GM23248 (cell line): ENCODE data around the gene TBXAS1. TPM values are rescaled to one million over a fixed set of nuclear protein-coding genes. Genes with fewer than 3 reads are reported as not detected.

Experiments used
- DNase-seq: peaks from one replicate; pipeline ENCODE4 v3.0.0-alpha.2; 2015
- H2AFZ ChIP-seq: fragments of 200-600 bp; sonication (generic); 2 replicates; pipeline ENCODE4 v1.6.1; 2016; ENCODE audit warnings: antibody characterized with exemption
- H3F3A ChIP-seq: fragments of 200-600 bp; sonication (generic); 2 replicates; pipeline ENCODE4 v1.6.1; 2016; ENCODE audit warnings: mild to moderate bottlenecking, antibody characterized with exemption, mixed run types; ENCODE audit not compliant: insufficient read depth
- H3K27ac ChIP-seq: fragments of 200-600 bp; sonication (generic); 2 replicates; pipeline ENCODE4 v1.5.1; 2016; ENCODE audit warnings: mild to moderate bottlenecking
- H3K27me3 ChIP-seq: fragments of 200-600 bp; sonication (generic); replicated peaks from 2 replicates; pipeline ENCODE4 v1.6.1; 2016; ENCODE audit warnings: mild to moderate bottlenecking; ENCODE audit not compliant: insufficient read depth
- H3K36me3 ChIP-seq: fragments of 200-600 bp; sonication (generic); 2 replicates; pipeline ENCODE4 v1.6.1; 2016; ENCODE audit warnings: low read depth, mild to moderate bottlenecking
- H3K4me1 ChIP-seq: fragments of 200-600 bp; sonication (generic); 2 replicates; pipeline ENCODE4 v1.6.1; 2016; ENCODE audit warnings: mild to moderate bottlenecking; ENCODE audit not compliant: insufficient read depth
- H3K4me2 ChIP-seq: fragments of 200-600 bp; sonication (generic); one replicate; pipeline ENCODE4 v1.6.1; 2016; ENCODE audit warnings: mild to moderate bottlenecking; ENCODE audit not compliant: unreplicated experiment
- H3K4me3 ChIP-seq: fragments of 200-600 bp; sonication (generic); 2 replicates; pipeline ENCODE4 v1.5.1; 2016; ENCODE audit warnings: mild to moderate bottlenecking
- H3K79me2 ChIP-seq: fragments of 200-600 bp; sonication (generic); 2 replicates; pipeline ENCODE4 v1.6.1; 2016; ENCODE audit warnings: mild to moderate bottlenecking; ENCODE audit not compliant: insufficient read depth
- H3K9ac ChIP-seq: fragments of 200-600 bp; sonication (generic); 2 replicates; pipeline ENCODE4 v1.6.1; 2016; ENCODE audit warnings: mild to moderate bottlenecking
- H3K9me2 ChIP-seq: fragments of 200-600 bp; sonication (generic); 2 replicates; pipeline ENCODE4 v1.6.1; 2016; ENCODE audit warnings: mixed run types, mild to moderate bottlenecking, moderate library complexity; ENCODE audit not compliant: insufficient read depth
- H3K9me3 ChIP-seq: fragments of 200-600 bp; sonication (generic); one replicate; pipeline ENCODE4 v1.6.1; 2017; ENCODE audit warnings: low read depth
- H4K20me1 ChIP-seq: fragments of 200-600 bp; sonication (generic); 2 replicates; pipeline ENCODE4 v1.6.0; 2016; ENCODE audit not compliant: insufficient read depth
- EZH2 ChIP-seq: fragments of 200-600 bp; sonication (generic); IDR thresholded peaks from 2 replicates; pipeline ENCODE4 v1.6.1; 2018; ENCODE audit warnings: antibody characterized with exemption, mild to moderate bottlenecking; ENCODE audit not compliant: insufficient read depth, poor library complexity, severe bottlenecking
- EZH2phosphoT487 ChIP-seq: fragments of 200-600 bp; sonication (generic); IDR thresholded peaks from 2 replicates; pipeline ENCODE4 v1.6.1; 2018; ENCODE audit warnings: antibody characterized with exemption, moderate library complexity, mild to moderate bottlenecking, low read depth; ENCODE audit not compliant: insufficient read depth
- WGBS, 2 experiments: methylation state at CpG; one replicate each; pipeline ENCODE4 v1.1.6; 2015 to 2017; ENCODE audit warnings: low lambda C conversion rate in 2 of 2, low coverage in 1 of 2; ENCODE audit errors: missing lambda C conversion rate in 2 of 2; 5-methylcytosine and 5-hydroxymethylcytosine counted together
- in situ Hi-C: fragments of 300-500 bp; cut with MboI; formaldehyde crosslinking; loops from 2 replicates; pipeline ENCODE4 v1.15.0; 2020
- polyA plus RNA-seq: library from polyadenylated mRNA; unstranded; fragments of >200 nt; fragmentation: Nextera tagmentation; extraction: Ambion mirVana; gene quantifications from 2 replicates; pipeline ENCODE4 v1.2.1, GENCODE V29; 2016
- total RNA-seq: library from RNA; depleted of rRNA; stranded (reverse); fragments of >200 nt; shearing (Covaris generic); gene quantifications from 2 replicates; pipeline ENCODE4 v1.2.3, GENCODE V29; 2014

The TBXAS1 gene
- total and polyA plus RNA-seq, 2 experiments from 2014 or later, result 0.49 TPM; not detected in 1

DNA sequence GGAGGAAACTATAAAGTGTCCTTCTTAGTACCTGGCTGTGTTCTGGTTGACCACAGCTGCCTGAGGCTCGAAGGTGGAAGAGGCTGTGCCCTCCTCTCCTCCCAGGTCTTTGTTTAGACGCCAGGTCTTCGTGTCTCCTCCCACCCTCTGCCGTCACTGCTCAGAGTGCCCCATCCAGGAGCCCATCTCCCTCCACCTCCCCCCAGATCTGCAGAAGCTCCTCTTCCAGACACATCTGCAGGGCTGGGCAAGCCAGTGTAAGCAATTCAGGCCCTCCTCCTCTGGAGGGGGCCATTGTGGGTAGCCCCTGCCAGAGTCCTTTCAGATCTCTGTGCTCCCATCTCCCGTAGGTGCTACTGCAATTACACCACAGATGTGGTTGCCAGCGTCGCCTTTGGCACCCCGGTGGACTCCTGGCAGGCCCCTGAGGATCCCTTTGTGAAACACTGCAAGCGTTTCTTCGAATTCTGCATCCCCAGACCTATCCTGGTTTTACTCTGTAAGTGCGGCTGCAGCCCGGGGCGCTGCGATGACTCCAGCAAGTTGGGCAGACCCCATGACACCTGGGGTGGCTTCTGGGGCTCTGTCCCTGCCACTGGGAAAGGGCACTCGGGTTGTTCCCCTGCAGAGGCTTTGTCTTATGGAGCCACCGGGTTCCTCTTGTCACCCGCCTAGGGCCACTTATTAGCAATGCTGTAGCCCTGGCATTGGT, 126.2 kb downstream of the TBXAS1 start:
- H4K20me1 ChIP-seq, result no peaks in the 10 kb centered on the region
- no peak overlapping the region for H3K4me2 ChIP-seq
- H3K9me2 ChIP-seq, result no peaks in the 10 kb centered on the region
- no peaks in the 10 kb centered on the region for H3K79me2 ChIP-seq
- H3K9me3 ChIP-seq, result no peaks in the 10 kb centered on the region
- no peak overlapping the region for H2AFZ ChIP-seq
- peaks cover 12% of the 10 kb centered on the region; the same call in 1 of the 2 replicates for H3K27me3 ChIP-seq
- no peaks in the 10 kb centered on the region for H3K36me3 ChIP-seq
- TF ChIP-seq EZH2phosphoT487 (no peak), EZH2 (no peak)
- 67 to 69% methylated on average over 17 of the region's 17 CpGs for WGBS, 2 experiments
- no peak overlapping the region for H3K9ac ChIP-seq
- in situ Hi-C loops, result no loop called here
- H3K4me3 ChIP-seq, result no peak overlapping the region
- H3F3A ChIP-seq, result no peaks in the 10 kb centered on the region
- H3K4me1 ChIP-seq, result no peaks in the 10 kb centered on the region
- DNase-seq, result no peak
- H3K27ac ChIP-seq, result no peak overlapping the region

DNA sequence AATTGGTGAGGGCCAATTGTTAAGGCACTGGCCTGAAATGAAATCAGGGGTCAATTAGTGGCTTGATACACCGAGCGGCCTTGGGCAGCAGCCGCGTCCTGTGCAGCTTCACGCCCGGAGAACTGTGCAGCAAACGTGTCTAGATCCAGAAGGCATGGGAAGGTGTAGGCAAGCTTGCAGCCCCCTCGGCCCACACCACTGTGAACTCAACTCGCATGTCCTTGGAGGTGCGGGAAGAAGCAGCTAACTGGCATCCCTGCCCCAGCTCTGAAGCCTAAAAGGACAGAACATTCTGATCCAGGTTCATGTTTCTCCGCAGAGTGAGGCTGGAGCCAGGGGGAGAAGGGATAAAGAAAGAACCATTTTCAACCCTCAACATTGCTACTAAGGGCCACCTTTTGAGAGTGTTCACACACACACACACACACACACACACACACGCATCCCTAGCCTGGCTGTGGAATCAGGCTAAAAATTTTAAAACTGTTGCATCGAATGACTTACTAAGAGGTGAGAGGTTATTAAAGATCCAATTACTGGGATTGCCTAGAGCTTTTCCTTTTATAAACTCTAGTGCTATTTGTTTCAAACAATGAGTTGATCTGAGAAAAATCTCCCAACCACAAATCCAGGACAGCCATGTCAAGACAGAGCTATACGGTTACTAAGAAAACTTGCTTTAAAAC, 129.7 kb downstream of the TBXAS1 start:
- Histone ChIP-seq H3K36me3 (no peaks in the 10 kb centered on the region), H3F3A (no peaks in the 10 kb centered on the region), H3K4me1 (no peaks in the 10 kb centered on the region), H3K4me2 (no peak overlapping the region), H2AFZ (no peak overlapping the region), H3K9me3 (no peaks in the 10 kb centered on the region), H3K9ac (no peak overlapping the region), H3K27me3 (no peaks in the 10 kb centered on the region; the same call in 1 of the 2 replicates), H3K4me3 (no peak overlapping the region), H4K20me1 (no peaks in the 10 kb centered on the region), H3K27ac (no peak overlapping the region), H3K79me2 (no peaks in the 10 kb centered on the region), H3K9me2 (no peaks in the 10 kb centered on the region)
- WGBS, 2 experiments, result 91 to 92% methylated on average over 14 of the region's 14 CpGs
- DNase-seq, result no peak
- in situ Hi-C loops, result no loop called here
- TF ChIP-seq EZH2phosphoT487 (no peak), EZH2 (no peak)

DNA sequence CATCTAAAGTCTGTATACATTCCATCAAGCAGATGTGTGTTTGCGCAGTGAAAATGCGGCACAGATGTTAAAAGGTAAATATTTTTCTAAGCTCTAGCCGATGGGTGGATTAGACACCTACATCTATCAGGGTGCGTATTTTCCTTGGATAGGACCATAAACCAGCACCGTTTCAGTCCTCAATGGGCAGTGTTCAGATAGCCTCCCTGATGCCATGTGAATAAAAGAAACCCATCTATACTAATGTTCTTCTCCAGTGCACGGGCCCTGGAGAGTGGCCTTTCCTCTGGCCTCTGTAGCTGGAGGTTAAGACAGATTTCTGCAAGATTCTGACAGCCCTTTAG, 130.2 kb downstream of the TBXAS1 start:
- WGBS, 2 experiments, result 72 to 74% methylated on average over 6 of the region's 6 CpGs
- in situ Hi-C loops, result no loop called here
- DNase-seq, result no peak
- no peak overlapping the region for H3K4me2 ChIP-seq
- no peaks in the 10 kb centered on the region for H3K36me3 ChIP-seq
- H3K27me3 ChIP-seq, result no peaks in the 10 kb centered on the region; the same call in 1 of the 2 replicates
- H3K27ac ChIP-seq, result no peak overlapping the region
- H3K4me3 ChIP-seq, result no peak overlapping the region
- H4K20me1 ChIP-seq, result no peaks in the 10 kb centered on the region
- no peaks in the 10 kb centered on the region for H3K9me2 ChIP-seq
- H3K9me3 ChIP-seq, result no peaks in the 10 kb centered on the region
- H3F3A ChIP-seq, result no peaks in the 10 kb centered on the region
- no peaks in the 10 kb centered on the region for H3K79me2 ChIP-seq
- H2AFZ ChIP-seq, result no peak overlapping the region
- no peak for TF ChIP-seq EZH2phosphoT487
- H3K4me1 ChIP-seq, result no peaks in the 10 kb centered on the region
- H3K9ac ChIP-seq, result no peak overlapping the region

DNA sequence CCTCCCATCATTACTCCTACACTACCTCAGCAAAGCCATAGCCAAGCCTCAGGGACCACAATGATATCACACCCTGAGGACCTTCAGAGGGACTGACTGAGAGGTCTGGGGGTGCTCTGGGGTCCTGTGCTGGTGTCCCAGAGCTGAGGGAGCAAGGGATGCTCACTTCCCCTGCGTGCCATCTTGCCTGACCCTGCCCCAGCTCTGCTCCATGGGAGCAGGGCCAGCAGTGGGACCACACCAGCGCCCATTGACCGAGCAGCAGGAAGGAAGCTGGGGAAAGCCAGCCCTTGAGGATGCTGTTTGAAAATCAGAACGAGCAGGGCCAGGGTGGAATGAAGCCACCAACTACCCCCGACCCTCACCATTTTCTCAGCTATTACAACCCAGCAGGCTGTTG, 130.7 kb downstream of the TBXAS1 start:
- no peak overlapping the region for H3K4me2 ChIP-seq
- no peak for DNase-seq
- H3K9me3 ChIP-seq, result no peaks in the 10 kb centered on the region
- H3K27ac ChIP-seq, result no peak overlapping the region
- no peaks in the 10 kb centered on the region for H4K20me1 ChIP-seq
- no peak for TF ChIP-seq EZH2
- no peak for TF ChIP-seq EZH2phosphoT487
- no peaks in the 10 kb centered on the region for H3K9me2 ChIP-seq
- H3F3A ChIP-seq, result no peaks in the 10 kb centered on the region
- no peak overlapping the region for H2AFZ ChIP-seq
- H3K36me3 ChIP-seq, result no peaks in the 10 kb centered on the region
- H3K9ac ChIP-seq, result no peak overlapping the region
- no peaks in the 10 kb centered on the region for H3K4me1 ChIP-seq
- no peaks in the 10 kb centered on the region for H3K79me2 ChIP-seq
- no peak overlapping the region for H3K4me3 ChIP-seq
- WGBS, 2 experiments, result 60 to 61% methylated on average over 5 of the region's 5 CpGs
- in situ Hi-C loops, result no loop called here
- no peaks in the 10 kb centered on the region for H3K27me3 ChIP-seq
